HG03045 (cell line): ENCODE data around the gene MASP1.
"Not testable (repeated sequence)": the region's sequence is repeated elsewhere in the genome, so short reads cannot be mapped to it uniquely, and the experiment has no call there.

Experiments used
- ATAC-seq: cut with Tn5 transposase; IDR thresholded peaks from one replicate; pipeline ENCODE4 v1.9.1; 2021; ENCODE audit warnings: mild to moderate bottlenecking, moderate library complexity; ENCODE audit not compliant: unreplicated experiment

MASP1 gene

DNA sequence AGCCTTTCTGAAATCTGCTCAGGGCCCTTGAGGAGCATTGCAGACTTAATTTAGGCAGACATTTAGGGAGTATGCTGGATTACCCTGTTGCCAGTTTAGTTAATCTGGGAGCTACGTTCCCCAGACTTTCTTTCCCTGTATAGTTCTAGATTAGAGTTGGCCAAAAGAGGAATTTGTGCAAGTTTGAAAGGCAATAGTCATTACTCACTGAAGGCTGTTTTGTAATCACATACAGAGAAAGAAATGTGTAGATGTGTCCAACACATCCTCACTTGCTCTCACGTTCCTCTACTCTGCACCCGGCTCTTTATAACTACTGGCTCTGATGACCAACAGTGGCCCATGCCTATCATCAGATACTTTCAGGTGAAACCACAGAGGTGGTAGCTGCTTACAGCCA is 24.2 kb downstream of the MASP1 start:
- no peak for ATAC-seq

GRCh38 chr3:187266691-187267090 is 24.8 kb downstream of the MASP1 start:
- no peak for ATAC-seq

DNA sequence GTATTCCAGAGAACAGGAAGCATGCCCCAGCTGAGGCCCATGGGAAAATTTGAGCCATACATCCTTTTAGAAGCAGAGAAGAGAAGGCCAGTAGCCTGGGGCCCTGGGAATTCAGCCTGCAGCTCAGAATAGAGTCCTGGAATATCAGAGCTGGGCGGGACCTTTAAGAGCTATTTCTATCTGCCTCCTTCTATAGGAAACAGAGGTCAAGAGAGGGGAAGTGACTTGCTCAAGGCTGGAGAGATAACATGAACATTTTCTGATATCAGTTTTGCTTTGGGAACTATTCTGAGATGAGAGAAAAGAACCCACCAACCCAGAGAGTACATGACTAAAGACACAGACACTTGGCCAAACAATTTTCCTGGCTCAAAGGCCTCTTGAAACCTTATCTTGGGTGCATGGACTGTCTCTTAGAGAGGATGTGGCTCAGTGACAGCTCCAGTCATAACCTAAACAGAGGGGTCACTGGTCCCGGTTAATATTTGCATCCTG is 26.0 kb downstream of the MASP1 start:
- no peak for ATAC-seq

- ATAC-seq = no peak
Observed at GRCh38 chr3:187264911-187265310, 26.6 kb downstream of the MASP1 start.

- no peak for ATAC-seq
Observed at GRCh38 chr3:187264021-187264420, 27.5 kb downstream of the MASP1 start.

DNA sequence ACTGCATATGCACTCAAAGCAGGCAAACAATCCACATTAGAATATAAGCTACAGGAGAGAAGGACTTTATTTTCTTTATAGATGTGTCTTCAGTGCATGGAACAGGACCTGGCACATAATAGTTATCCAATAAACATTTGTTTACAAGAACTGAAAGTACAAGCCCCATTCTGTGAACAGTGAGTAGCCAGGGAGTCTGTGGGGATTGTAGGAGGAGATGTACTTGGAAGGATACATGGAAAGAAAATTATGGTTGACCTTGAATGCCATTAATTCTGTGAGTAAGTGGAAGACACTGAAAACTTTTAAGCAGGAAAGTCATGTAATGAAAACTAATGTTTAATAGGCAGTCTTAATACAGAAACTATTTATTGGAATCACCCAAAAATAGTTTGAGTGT is 28.3 kb downstream of the MASP1 start:
- ATAC-seq = no peak

GRCh38 chr3:187262360-187262759 is 29.2 kb downstream of the MASP1 start:
- no peak for ATAC-seq

GRCh38 chr3:187261541-187261969 is 30.0 kb downstream of the MASP1 start:
- ATAC-seq = no peak

DNA sequence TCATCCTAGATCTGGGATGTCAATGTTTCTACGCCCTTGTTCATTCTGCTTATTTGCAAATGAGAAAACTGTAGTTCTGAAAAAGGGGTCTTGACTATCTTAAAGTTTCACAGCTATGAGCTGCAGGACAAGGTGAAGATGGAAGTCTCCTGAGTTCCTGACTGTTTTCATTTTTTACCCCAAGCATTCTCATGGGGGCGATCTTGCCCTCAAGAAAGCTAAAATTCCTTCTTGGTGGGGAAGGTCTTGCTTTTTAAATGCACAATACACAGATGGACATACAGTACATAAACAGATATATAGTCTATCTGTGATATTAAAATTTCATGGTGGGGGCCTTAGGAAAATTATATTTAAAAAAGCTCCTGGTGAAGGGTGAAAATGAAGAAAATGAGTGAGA is 32.4 kb downstream of the MASP1 start:
- ATAC-seq = no peak

- no peak for ATAC-seq
Observed at GRCh38 chr3:187257992-187258692, 33.4 kb downstream of the MASP1 start.

DNA sequence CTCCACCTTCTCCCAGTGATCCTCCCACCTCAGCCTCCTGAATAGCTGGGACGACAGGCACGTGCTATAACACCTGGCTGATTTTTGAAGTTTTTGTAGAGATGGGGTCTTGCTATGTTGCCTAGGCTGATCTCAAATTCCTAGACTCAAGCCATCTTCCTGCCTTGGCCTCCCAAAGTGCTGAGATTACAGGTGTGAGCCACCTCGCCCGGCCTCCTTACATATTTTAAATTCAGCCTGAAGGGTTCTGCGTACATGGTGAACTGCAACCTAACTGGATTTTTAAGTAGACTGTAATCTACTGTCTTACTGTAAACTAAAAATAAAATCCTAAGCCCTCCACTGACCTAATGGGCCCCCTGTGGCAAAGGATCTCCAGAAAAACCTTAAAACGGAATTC is 34.1 kb downstream of the MASP1 start:
- ATAC-seq = no peak

GRCh38 chr3:187256051-187256616 is 35.4 kb downstream of the MASP1 start:
- no peak for ATAC-seq

DNA sequence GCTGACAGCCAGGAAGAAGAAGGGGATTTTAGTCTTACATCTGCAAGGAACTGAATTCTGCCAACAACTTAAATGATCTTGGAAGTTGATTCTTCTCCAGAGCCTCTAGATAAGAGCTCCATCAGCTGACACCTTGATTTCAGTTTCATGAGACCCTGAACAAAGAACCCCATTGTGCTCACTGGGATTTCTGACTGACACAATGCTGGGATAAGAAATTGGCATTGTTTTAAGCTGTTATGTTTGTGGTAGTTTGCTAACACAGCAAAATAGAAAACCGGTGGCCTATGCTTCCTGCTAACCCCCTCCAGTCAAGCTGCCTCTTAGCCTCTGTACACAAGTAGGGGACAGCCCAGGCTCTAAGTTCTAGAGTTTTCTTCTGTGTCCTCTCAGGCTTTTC is 36.2 kb downstream of the MASP1 start:
- ATAC-seq = no peak

GRCh38 chr3:187252311-187252710 is 39.2 kb downstream of the MASP1 start:
- ATAC-seq = no peak

- ATAC-seq = no peak
Observed at GRCh38 chr3:187251599-187251998, 39.9 kb downstream of the MASP1 start.

DNA sequence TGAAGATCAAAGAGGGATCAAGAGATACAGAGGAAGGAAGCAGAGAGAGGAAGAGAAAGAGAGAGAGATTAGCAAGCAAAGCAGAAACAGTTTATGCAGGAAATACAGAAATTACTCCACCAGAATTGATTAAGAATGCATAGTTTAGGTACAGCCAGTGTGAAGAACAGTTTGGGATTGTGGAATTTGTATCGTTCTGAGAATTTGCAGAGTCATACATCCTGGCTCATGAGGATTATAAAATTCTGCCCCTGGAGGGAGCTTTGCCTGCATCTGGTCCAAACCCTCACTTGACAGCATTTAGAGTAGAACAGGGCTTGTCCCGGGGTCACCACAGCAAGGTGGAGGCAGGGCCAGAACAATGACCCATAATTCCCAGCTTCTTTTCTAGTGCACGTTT is 44.1 kb downstream of the MASP1 start:
- no peak for ATAC-seq

- ATAC-seq = no peak
Observed at GRCh38 chr3:187243933-187244524, 47.5 kb downstream of the MASP1 start.

DNA sequence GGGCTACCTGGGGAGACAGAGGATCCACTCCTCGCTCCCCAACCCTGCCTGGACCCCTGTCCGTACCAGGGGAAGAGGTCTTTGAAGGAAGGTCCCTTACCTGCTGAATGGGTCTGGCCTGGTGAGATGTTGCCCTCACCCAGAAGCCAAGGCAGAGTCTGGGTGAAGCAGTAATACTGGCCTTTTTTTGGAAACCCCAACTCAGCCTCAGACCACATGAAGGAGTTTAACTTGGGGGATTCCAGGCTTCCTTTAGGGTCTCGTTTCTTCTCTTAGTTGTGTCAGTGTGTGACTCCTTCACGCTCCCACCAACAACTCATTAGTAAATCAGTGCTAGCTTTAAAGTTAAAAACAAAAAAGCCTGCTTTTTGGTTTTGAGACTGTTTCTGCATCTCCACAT is 48.6 kb downstream of the MASP1 start:
- no peak for ATAC-seq

- ATAC-seq = no peak
Observed at GRCh38 chr3:187242435-187242834, 49.1 kb downstream of the MASP1 start.

GRCh38 chr3:187238835-187239234 is 52.7 kb downstream of the MASP1 start:
- ATAC-seq = not testable (repeated sequence)

DNA sequence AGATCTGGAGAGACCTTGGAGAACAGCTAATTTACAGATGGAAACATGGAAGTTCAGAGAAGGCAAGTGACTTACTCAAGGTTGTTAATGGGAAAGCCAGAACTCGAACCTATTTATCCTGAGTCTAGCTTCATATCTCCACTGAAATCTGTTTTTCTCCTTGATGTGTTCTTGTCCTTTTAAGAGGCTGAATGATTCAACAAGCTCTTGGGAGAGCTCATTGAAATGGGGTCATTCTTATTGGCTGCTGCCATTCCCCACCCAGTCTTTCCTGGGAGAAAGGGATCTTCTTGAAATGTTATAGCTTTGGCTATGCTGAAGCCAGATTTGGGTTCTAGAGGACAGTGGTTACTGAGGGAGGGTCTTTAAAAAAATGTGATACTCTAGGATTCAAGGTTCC is 53.3 kb downstream of the MASP1 start:
- no peak for ATAC-seq

- ATAC-seq = no peak
Observed at GRCh38 chr3:187237741-187238140, 53.8 kb downstream of the MASP1 start.
